ENCODE results near the gene DHRSX. TPM values are rescaled to one million over a fixed set of nuclear protein-coding genes. Genes with fewer than 3 reads are reported as not detected.
"Not testable (repeated sequence)": the region's sequence is repeated elsewhere in the genome, so short reads cannot be mapped to it uniquely, and the experiment has no call there.

Gene DHRSX
- total RNA-seq, 3 donors from 2014 or later (not counting 1 experiment from before 2014, with no cell fraction given): 21.5 to 26.1 (median 22.9) TPM

- 97% methylated on average over 5 of the region's 5 CpGs for WGBS (ENCODE audit: insufficient coverage)
- no peak for TF ChIP-seq CTCF (IDR thresholded peaks at IDR 0.05)
- Histone ChIP-seq H3K27me3 (ENCODE audit: control insufficient read depth, insufficient read depth, low read length) (no peaks in the 10 kb centered on the region), H3K4me1 (ENCODE audit: control insufficient read depth, insufficient read depth, low read length) (no peaks in the 10 kb centered on the region), H3K9me3 (ENCODE audit: control insufficient read depth, insufficient read depth, low read length) (peaks cover 6% of the 10 kb centered on the region), H3K36me3 (ENCODE audit: control insufficient read depth, insufficient read depth, low read length) (peaks cover 5% of the 10 kb centered on the region), H3K27ac (ENCODE audit: low read length) (no peak overlapping the region), H3K4me3 (ENCODE audit: low read length) (no peak overlapping the region)
- intact Hi-C loops (cut with micrococcal nuclease): no loop called here
- peaks cover 4 to 9% of the 10 kb centered on the region in 2 donors for H3K4me1 Mint-ChIP-seq
- H3K36me3 Mint-ChIP-seq: peaks cover 17% of the 10 kb centered on the region
- H3K27me3 Mint-ChIP-seq (ENCODE audit: low read depth in 2 of 2): no peaks in the 10 kb centered on the region
- ATAC-seq (no peak), DNase-seq (no peak)
- no peak overlapping the region for H3K4me3 Mint-ChIP-seq
- peaks cover 0 to 4% of the 10 kb centered on the region in 2 donors for H3K9me3 Mint-ChIP-seq
- H3K27ac Mint-ChIP-seq: no peak overlapping the region
Observed at GRCh38 chrX:2390754-2391153, 110.0 kb downstream of the DHRSX start.

- H3K27me3 ChIP-seq (ENCODE audit: control insufficient read depth, insufficient read depth, low read length); DNase-seq; H3K27ac ChIP-seq (ENCODE audit: low read length); H3K27me3 Mint-ChIP-seq (ENCODE audit: low read depth in 2 of 2); H3K4me3 Mint-ChIP-seq; H3K9me3 Mint-ChIP-seq; H3K9me3 ChIP-seq (ENCODE audit: control insufficient read depth, insufficient read depth, low read length); H3K4me1 ChIP-seq (ENCODE audit: control insufficient read depth, insufficient read depth, low read length); H3K4me3 ChIP-seq (ENCODE audit: low read length); H3K4me1 Mint-ChIP-seq; intact Hi-C loops (cut with micrococcal nuclease); H3K36me3 ChIP-seq (ENCODE audit: control insufficient read depth, insufficient read depth, low read length); H3K27ac Mint-ChIP-seq; ATAC-seq: not testable (repeated sequence)
- 98% methylated on average over 15 of the region's 15 CpGs for WGBS (ENCODE audit: insufficient coverage)
- peaks cover 17% of the 10 kb centered on the region for H3K36me3 Mint-ChIP-seq
Observed at GRCh38 chrX:2389731-2390130, 111.0 kb downstream of the DHRSX start.

GRCh38 chrX:2389324-2389723, 111.5 kb downstream of the DHRSX start:
- intact Hi-C loops (cut with micrococcal nuclease): no loop called here
- peaks cover 17% of the 10 kb centered on the region for H3K36me3 Mint-ChIP-seq
- peaks cover 4 to 9% of the 10 kb centered on the region in 2 donors for H3K4me1 Mint-ChIP-seq
- no peak overlapping the region for H3K27ac ChIP-seq (ENCODE audit: low read length)
- no peak for ATAC-seq
- no peak for TF ChIP-seq CTCF (IDR thresholded peaks at IDR 0.05)
- no peaks in the 10 kb centered on the region for H3K27me3 ChIP-seq (ENCODE audit: control insufficient read depth, insufficient read depth, low read length)
- WGBS (ENCODE audit: insufficient coverage): 98% methylated on average over 6 of the region's 6 CpGs
- H3K9me3 Mint-ChIP-seq: peaks cover 0 to 4% of the 10 kb centered on the region in 2 donors
- peaks cover 6% of the 10 kb centered on the region for H3K9me3 ChIP-seq (ENCODE audit: control insufficient read depth, insufficient read depth, low read length)
- no peaks in the 10 kb centered on the region for H3K4me1 ChIP-seq (ENCODE audit: control insufficient read depth, insufficient read depth, low read length)
- no peaks in the 10 kb centered on the region for H3K27me3 Mint-ChIP-seq (ENCODE audit: low read depth in 2 of 2)
- H3K4me3 Mint-ChIP-seq: no peak overlapping the region
- H3K4me3 ChIP-seq (ENCODE audit: low read length): no peak overlapping the region
- no peak for DNase-seq
- H3K27ac Mint-ChIP-seq: no peak overlapping the region
- H3K36me3 ChIP-seq (ENCODE audit: control insufficient read depth, insufficient read depth, low read length): peaks cover 5% of the 10 kb centered on the region

- 96% methylated on average over 4 of the region's 4 CpGs for WGBS (ENCODE audit: insufficient coverage)
Observed at GRCh38 chrX:2388669-2389068, 112.1 kb downstream of the DHRSX start.

More at GRCh38 chrX:2388669-2389068, 112.1 kb downstream of the DHRSX start:
- Histone ChIP-seq H3K9me3 (ENCODE audit: control insufficient read depth, insufficient read depth, low read length) (peaks cover 6% of the 10 kb centered on the region), H3K4me1 (ENCODE audit: control insufficient read depth, insufficient read depth, low read length) (no peaks in the 10 kb centered on the region), H3K27me3 (ENCODE audit: control insufficient read depth, insufficient read depth, low read length) (no peaks in the 10 kb centered on the region), H3K4me3 (ENCODE audit: low read length) (no peak overlapping the region), H3K36me3 (ENCODE audit: control insufficient read depth, insufficient read depth, low read length) (peaks cover 5% of the 10 kb centered on the region), H3K27ac (ENCODE audit: low read length) (no peak overlapping the region)
- ATAC-seq: no peak
- H3K27ac Mint-ChIP-seq: no peak overlapping the region
- peaks cover 0 to 4% of the 10 kb centered on the region in 2 donors for H3K9me3 Mint-ChIP-seq
- H3K4me1 Mint-ChIP-seq: peaks cover 2 to 4% of the 10 kb centered on the region in 2 donors
- intact Hi-C loops (cut with micrococcal nuclease): no loop called here
- no peaks in the 10 kb centered on the region for H3K27me3 Mint-ChIP-seq (ENCODE audit: low read depth in 2 of 2)
- no peak overlapping the region for H3K4me3 Mint-ChIP-seq
- peaks cover 17% of the 10 kb centered on the region for H3K36me3 Mint-ChIP-seq
- no peak for DNase-seq
- no peak for TF ChIP-seq CTCF (IDR thresholded peaks at IDR 0.05)
